Neural cell (in vitro differentiated cells): Measurements from ENCODE around the gene AASDH. TPM values are rescaled to one million over a fixed set of nuclear protein-coding genes. Genes with fewer than 3 reads are reported as not detected.
"Not testable (repeated sequence)": the region's sequence is repeated elsewhere in the genome, so short reads cannot be mapped to it uniquely, and the experiment has no call there.

Source experiments
- H2AFZ ChIP-seq: fragments of 200-600, 300-800 bp; sonication (generic), shearing (Covaris generic); 2 replicates; pipeline ENCODE4 v1.6.0; 2014; ENCODE audit warnings: low read depth, mild to moderate bottlenecking, antibody characterized with exemption, low read length, moderate library complexity
- H3F3A ChIP-seq: fragments of 200-600 bp; shearing (Covaris generic); 2 replicates; pipeline ENCODE4 v1.6.1; 2016; ENCODE audit warnings: mild to moderate bottlenecking, moderate library complexity, mixed read lengths, antibody characterized with exemption, low read length; ENCODE audit not compliant: insufficient read depth, poor library complexity, severe bottlenecking
- H3K27ac ChIP-seq: fragments of 200-600, 300-800 bp; sonication (generic), shearing (Covaris generic); 2 replicates; pipeline ENCODE4 v1.5.1; 2014; ENCODE audit warnings: mild to moderate bottlenecking, low read length, moderate library complexity
- H3K27me3 ChIP-seq: fragments of 300-800, 200-600 bp; sonication (generic), shearing (Covaris generic); 2 replicates; pipeline ENCODE4 v1.6.0; 2014; ENCODE audit warnings: mild to moderate bottlenecking, low read depth, low read length, moderate library complexity; ENCODE audit not compliant: insufficient read depth
- H3K36me3 ChIP-seq: fragments of 300-800, 200-600 bp; sonication (generic), shearing (Covaris generic); 2 replicates; pipeline ENCODE4 v1.5.1; 2014; ENCODE audit warnings: mild to moderate bottlenecking, antibody characterized with exemption, low read length, moderate library complexity; ENCODE audit not compliant: insufficient read depth
- H3K4me2 ChIP-seq: fragments of 300-800, 200-600 bp; sonication (generic), shearing (Covaris generic); 2 replicates; pipeline ENCODE4 v1.6.0; 2014; ENCODE audit warnings: mild to moderate bottlenecking, low read length
- H3K4me3 ChIP-seq: fragments of 300-800, 200-600 bp; sonication (generic), shearing (Covaris generic); 2 replicates; pipeline ENCODE4 v1.5.1; 2014; ENCODE audit warnings: mild to moderate bottlenecking, low read length, moderate library complexity
- H3K79me2 ChIP-seq: fragments of 200-600 bp; shearing (Covaris generic); replicated peaks from 2 replicates; pipeline ENCODE4 v1.6.0; 2014; ENCODE audit warnings: mild to moderate bottlenecking, low read length, moderate library complexity; ENCODE audit not compliant: insufficient read depth
- H3K9ac ChIP-seq: fragments of 300-800, 200-600 bp; sonication (generic), shearing (Covaris generic); 2 replicates; pipeline ENCODE4 v1.6.1; 2016; ENCODE audit warnings: mild to moderate bottlenecking, low read length, mixed read lengths
- H3K9me2 ChIP-seq: fragments of 200-600 bp; shearing (Covaris generic); 2 replicates; pipeline ENCODE4 v1.6.1; 2016; ENCODE audit warnings: mild to moderate bottlenecking, low read length, mixed read lengths; ENCODE audit not compliant: insufficient read depth
- H3K9me3 ChIP-seq: fragments of 200-600, 300-800 bp; sonication (generic), shearing (Covaris generic); 2 replicates; pipeline ENCODE4 v1.6.1; 2016; ENCODE audit warnings: mild to moderate bottlenecking, mixed run types, low read length, moderate library complexity, mixed read lengths
- H4K20me1 ChIP-seq: fragments of 200-600 bp; shearing (Covaris generic); 2 replicates; pipeline ENCODE4 v1.6.1; 2016; ENCODE audit warnings: mild to moderate bottlenecking, mixed run types; ENCODE audit not compliant: insufficient read depth
- CTCF ChIP-seq: fragments of 450-650 bp; IDR thresholded peaks from 2 replicates; pipeline ENCODE4 v1.5.1; 2014; ENCODE audit warnings: antibody characterized with exemption, mild to moderate bottlenecking, moderate library complexity; ENCODE audit not compliant: poor library complexity, severe bottlenecking
- EP300 ChIP-seq: fragments of 450-650 bp; conservative IDR thresholded peaks from 2 replicates; pipeline ENCODE4 v1.6.1; 2014; ENCODE audit warnings: antibody characterized with exemption, mild to moderate bottlenecking, moderate library complexity; ENCODE audit not compliant: poor library complexity, severe bottlenecking
- POLR2AphosphoS5 ChIP-seq: IDR thresholded peaks from 2 replicates; pipeline ENCODE4 v1.6.1; 2012
- RAD21 ChIP-seq: fragments of 450-650 bp; conservative IDR thresholded peaks from 2 replicates; pipeline ENCODE4 v1.6.1; 2014; ENCODE audit warnings: antibody characterized with exemption, mild to moderate bottlenecking, moderate library complexity
- REST ChIP-seq: IDR thresholded peaks from 2 replicates; pipeline ENCODE4 v1.6.1; 2012; ENCODE audit warnings: borderline replicate concordance
- TAF1 ChIP-seq: IDR thresholded peaks from 2 replicates; pipeline ENCODE4 v1.6.1; 2012; ENCODE audit warnings: low read depth
- polyA plus RNA-seq: library from polyadenylated mRNA; depleted of rRNA; stranded (reverse); fragments of >200 nt; gene quantifications from 2 replicates; pipeline ENCODE4 v1.2.3, GENCODE V29; 2014

AASDH gene
- polyA plus RNA-seq, 1 donor from 2014 or later = 21.8 TPM

- Histone ChIP-seq H3K9me2 (no peaks in the 10 kb centered on the region), H3K9ac (no peak overlapping the region), H3K79me2 (no peaks in the 10 kb centered on the region), H3K36me3 (peaks cover 5% of the 10 kb centered on the region), H3K27me3 (no peaks in the 10 kb centered on the region), H4K20me1 (no peaks in the 10 kb centered on the region), H3K4me3 (no peak overlapping the region), H3K27ac (no peak overlapping the region), H3F3A (no peaks in the 10 kb centered on the region), H3K4me2 (no peak overlapping the region), H3K9me3 (no peaks in the 10 kb centered on the region), H2AFZ (no peak overlapping the region)
- TF ChIP-seq EP300 (no peak), TAF1 (no peak), REST (no peak), POLR2AphosphoS5 (no peak), RAD21 (no peak)
These were observed 15.7 kb downstream of the AASDH start for GRCh38 chr4:56371426-56372220.

GRCh38 chr4:56370377-56370776 is 16.9 kb downstream of the AASDH start:
- Histone ChIP-seq H3K9me3 (no peaks in the 10 kb centered on the region), H3K36me3 (peaks cover 5% of the 10 kb centered on the region), H4K20me1 (no peaks in the 10 kb centered on the region), H3K79me2 (no peaks in the 10 kb centered on the region), H3K27me3 (no peaks in the 10 kb centered on the region), H3F3A (no peaks in the 10 kb centered on the region), H3K9me2 (no peaks in the 10 kb centered on the region), H3K9ac (no peak overlapping the region), H3K4me2 (no peak overlapping the region), H2AFZ (no peak overlapping the region), H3K4me3 (no peak overlapping the region), H3K27ac (no peak overlapping the region)
- TF ChIP-seq REST = no peak
- TF ChIP-seq CTCF = no peak

- H3K27me3 ChIP-seq, H3K27ac ChIP-seq, H4K20me1 ChIP-seq, H3K9me3 ChIP-seq, H2AFZ ChIP-seq, H3F3A ChIP-seq, H3K4me3 ChIP-seq, H3K4me2 ChIP-seq, H3K9me2 ChIP-seq, H3K9ac ChIP-seq, H3K79me2 ChIP-seq, H3K36me3 ChIP-seq: not testable (repeated sequence)
These were observed 24.3 kb downstream of the AASDH start for GRCh38 chr4:56362981-56363380.
